Testis (tissue), 2 donors: ENCODE data around the gene ROMO1.

ENCODE experiments used
- POLR2A ChIP-seq: fragments of 450-650 bp; IDR thresholded peaks from one replicate; pipeline ENCODE4 v1.6.1; 2017; ENCODE audit warnings: antibody characterized with exemption, mild to moderate bottlenecking, moderate library complexity
- TF ChIP-seq, protein P1 (sequence below), 3 experiments: fragments of 450-650 bp in 2 of 3; fragments of 200-600 bp in 1 of 3; sonication (generic) in 1 of 3; IDR thresholded peaks; one replicate each; pipeline ENCODE4 v1.5.1; 2016 to 2019; ENCODE audit warnings: antibody characterized with exemption in 3 of 3, mild to moderate bottlenecking in 2 of 3, moderate library complexity in 1 of 3

GRCh38 chr20:35651958-35652357 is 47.2 kb upstream of the ROMO1 start:
- TF ChIP-seq, protein P1, sequence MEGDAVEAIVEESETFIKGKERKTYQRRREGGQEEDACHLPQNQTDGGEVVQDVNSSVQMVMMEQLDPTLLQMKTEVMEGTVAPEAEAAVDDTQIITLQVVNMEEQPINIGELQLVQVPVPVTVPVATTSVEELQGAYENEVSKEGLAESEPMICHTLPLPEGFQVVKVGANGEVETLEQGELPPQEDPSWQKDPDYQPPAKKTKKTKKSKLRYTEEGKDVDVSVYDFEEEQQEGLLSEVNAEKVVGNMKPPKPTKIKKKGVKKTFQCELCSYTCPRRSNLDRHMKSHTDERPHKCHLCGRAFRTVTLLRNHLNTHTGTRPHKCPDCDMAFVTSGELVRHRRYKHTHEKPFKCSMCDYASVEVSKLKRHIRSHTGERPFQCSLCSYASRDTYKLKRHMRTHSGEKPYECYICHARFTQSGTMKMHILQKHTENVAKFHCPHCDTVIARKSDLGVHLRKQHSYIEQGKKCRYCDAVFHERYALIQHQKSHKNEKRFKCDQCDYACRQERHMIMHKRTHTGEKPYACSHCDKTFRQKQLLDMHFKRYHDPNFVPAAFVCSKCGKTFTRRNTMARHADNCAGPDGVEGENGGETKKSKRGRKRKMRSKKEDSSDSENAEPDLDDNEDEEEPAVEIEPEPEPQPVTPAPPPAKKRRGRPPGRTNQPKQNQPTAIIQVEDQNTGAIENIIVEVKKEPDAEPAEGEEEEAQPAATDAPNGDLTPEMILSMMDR (IDR thresholded peaks at IDR 0.05): no peak
- no peak for TF ChIP-seq POLR2A
